Measurements from ENCODE around the gene ABCG1. TPM values are rescaled to one million over a fixed set of nuclear protein-coding genes. Genes with fewer than 3 reads are reported as not detected.

ABCG1 gene
- total and polyA plus RNA-seq, 2 experiments from 2014 or later = 1.3 to 4.4 TPM

GRCh38 chr21:42319851-42320572, 101.1 kb downstream of the ABCG1 start (continued):
- no peak for TF ChIP-seq REST (IDR thresholded peaks at IDR 0.05; ENCODE audit: unreplicated experiment)
- no peak for TF ChIP-seq EZH2 (IDR thresholded peaks at IDR 0.05; ENCODE audit: low read depth, unreplicated experiment)
- TF ChIP-seq NANOG (IDR thresholded peaks at IDR 0.05; ENCODE audit: borderline replicate concordance) = no peak

GRCh38 chr21:42320791-42321190, 101.9 kb downstream of the ABCG1 start:
- Histone ChIP-seq H3K79me2 (replicated peaks; ENCODE audit: insufficient read depth) (no peaks in the 10 kb centered on the region), H3K4me2 (no peak overlapping the region), H3K27ac (ENCODE audit: low read depth) (no peak overlapping the region), H3K36me3 (ENCODE audit: insufficient read depth) (no peaks in the 10 kb centered on the region), H4K20me1 (replicated peaks; ENCODE audit: insufficient read depth) (no peaks in the 10 kb centered on the region), H3K9me2 (ENCODE audit: insufficient read depth) (no peaks in the 10 kb centered on the region), H3K4me1 (ENCODE audit: insufficient read depth) (no peaks in the 10 kb centered on the region; the same call in 1 of the 2 replicates), H2AFZ (no peak overlapping the region), H3K4me3 (no peak overlapping the region), H3F3A (replicated peaks; ENCODE audit: low read depth) (no peaks in the 10 kb centered on the region), H3K27me3 (ENCODE audit: insufficient read depth) (no peaks in the 10 kb centered on the region)
- Mint-ChIP-seq H3K4me3 (no peak overlapping the region), H3K9me3 (peaks cover 9% of the 10 kb centered on the region; the same call in 2 of the 3 replicates), H3K27ac (no peak overlapping the region), H3K4me1 (peaks cover 21% of the 10 kb centered on the region), H3K36me3 (ENCODE audit: low read depth) (no peaks in the 10 kb centered on the region), H3K27me3 (ENCODE audit: insufficient read depth, low read depth, poor library complexity) (peaks cover 4% of the 10 kb centered on the region)
- ATAC-seq (no peak), DNase-seq (ENCODE audit: low spot score) (no peak)
- TF ChIP-seq ZNF114 (CRISPR knock-in tag; IDR thresholded peaks at IDR 0.05) = no peak
- no peak for TF ChIP-seq CTCF (conservative IDR thresholded peaks at IDR 0.05; ENCODE audit: low read depth in 2 of 2)
- no peak for TF ChIP-seq STAT1 (IDR thresholded peaks at IDR 0.05; ENCODE audit: unreplicated experiment)
- no peak for TF ChIP-seq EZH2 (IDR thresholded peaks at IDR 0.05; ENCODE audit: low read depth, unreplicated experiment)
- no peak for TF ChIP-seq POLR2AphosphoS5 (IDR thresholded peaks at IDR 0.05; ENCODE audit: low read depth)
- no peak for TF ChIP-seq ZNF331 (CRISPR knock-in tag; IDR thresholded peaks at IDR 0.05; ENCODE audit: low read depth)
- TF ChIP-seq ZNF462 (CRISPR knock-in tag; IDR thresholded peaks at IDR 0.05) = no peak
- TF ChIP-seq NANOG (IDR thresholded peaks at IDR 0.05; ENCODE audit: borderline replicate concordance) = no peak
- no peak for TF ChIP-seq JUNB (IDR thresholded peaks at IDR 0.05; ENCODE audit: unreplicated experiment)

Measured in GM23338 (cell line).